Stimulated activated naive CD8-positive, alpha-beta T cell treated with anti-CD3 and anti-CD28 coated beads, Interleukin-15, amount 100 ng/mL, for 72 hours (primary cell): ENCODE results near the gene GPATCH1.

Experiments used
- ATAC-seq: fragments of 150-1000 bp; cut with Tn5 transposase; 2 replicates; pipeline ENCODE4 v1.10.0; 2021; ENCODE audit warnings: mild to moderate bottlenecking, moderate library complexity
- DNase-seq, 2 donors: peaks; one replicate each; pipeline ENCODE4 v3.0.0; 2021 to 2022
- H3K27ac Mint-ChIP-seq, 2 donors: one replicate each; pipeline ENCODE4 v1.8.0; 2022; ENCODE audit warnings: mild to moderate bottlenecking in 2 of 2, mixed read lengths in 2 of 2, moderate library complexity in 2 of 2
- H3K27me3 Mint-ChIP-seq: one replicate; pipeline ENCODE4 v1.8.0; 2022; ENCODE audit warnings: mixed read lengths
- H3K4me1 Mint-ChIP-seq: one replicate; pipeline ENCODE4 v1.8.0; 2022; ENCODE audit warnings: mild to moderate bottlenecking, mixed read lengths
- H3K4me3 Mint-ChIP-seq, 2 donors: one replicate each; pipeline ENCODE4 v1.8.0; 2022; ENCODE audit warnings: mild to moderate bottlenecking in 2 of 2, mixed read lengths in 2 of 2, moderate library complexity in 1 of 2
- H3K9me3 Mint-ChIP-seq, 2 donors: one replicate each; pipeline ENCODE4 v1.8.0; 2022; ENCODE audit warnings: mixed read lengths in 2 of 2

GPATCH1 gene

GRCh38 chr19:33054623-33055022 lies 26.4 kb upstream of the GPATCH1 start:
- no peaks in the 10 kb centered on the region for H3K4me1 Mint-ChIP-seq
- no peaks in the 10 kb centered on the region for H3K27me3 Mint-ChIP-seq
- no peak overlapping the region for H3K4me3 Mint-ChIP-seq
- DNase-seq, result no peak
- no peak for ATAC-seq
- H3K27ac Mint-ChIP-seq, result no peak overlapping the region
- H3K9me3 Mint-ChIP-seq, result no peaks in the 10 kb centered on the region

DNA sequence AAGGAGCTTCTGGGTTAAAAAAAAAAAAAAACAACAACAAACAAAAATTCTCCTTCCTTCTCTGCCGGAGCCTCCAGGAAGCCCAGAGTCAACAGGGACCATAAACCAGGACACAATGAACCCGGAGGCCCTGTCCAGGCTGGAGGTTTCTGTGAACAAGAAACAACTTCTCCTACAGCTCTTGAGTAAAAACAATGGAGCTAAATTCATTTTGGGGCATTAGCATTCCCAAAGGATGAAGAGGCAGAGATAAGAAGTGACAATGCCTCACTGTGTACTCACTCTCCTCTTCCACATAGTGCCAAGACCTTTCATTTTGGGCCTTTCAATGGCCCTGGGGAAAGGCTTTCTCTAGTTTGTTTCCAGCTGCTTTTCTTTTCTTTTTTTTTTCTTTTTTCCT lies 25.3 kb upstream of the GPATCH1 start:
- Mint-ChIP-seq H3K4me3 (no peak overlapping the region), H3K27me3 (peaks cover 6% of the 10 kb centered on the region), H3K9me3 (no peaks in the 10 kb centered on the region), H3K4me1 (no peaks in the 10 kb centered on the region), H3K27ac (no peak overlapping the region)
- ATAC-seq, result no peak
- no peak for DNase-seq

DNA sequence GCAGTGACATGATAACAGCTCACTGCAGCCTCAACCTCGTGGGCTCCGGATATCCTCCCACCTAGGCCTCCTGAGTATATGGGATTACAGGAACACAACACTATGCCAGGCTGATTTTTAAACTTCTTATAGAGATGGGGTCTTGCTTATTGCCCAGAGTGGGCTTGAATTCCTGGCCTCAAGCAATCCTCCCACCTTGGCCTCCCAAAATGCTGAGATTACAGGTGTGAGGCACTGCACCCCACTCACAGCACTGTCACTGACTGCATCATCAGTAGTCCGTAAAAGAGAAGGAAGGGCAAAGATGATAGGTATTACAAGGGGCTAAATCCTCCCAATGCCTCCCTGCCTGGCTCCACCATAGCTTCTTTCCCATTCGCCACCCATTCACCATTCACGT lies 20.4 kb upstream of the GPATCH1 start:
- Mint-ChIP-seq H3K4me3 (no peak overlapping the region), H3K27ac (no peak overlapping the region), H3K9me3 (no peaks in the 10 kb centered on the region), H3K27me3 (peaks cover 21% of the 10 kb centered on the region), H3K4me1 (peaks cover 11% of the 10 kb centered on the region)
- DNase-seq (no peak), ATAC-seq (no peak)

- Mint-ChIP-seq H3K4me3 (no peak overlapping the region), H3K9me3 (no peaks in the 10 kb centered on the region), H3K27ac (no peak overlapping the region), H3K4me1 (peaks cover 11% of the 10 kb centered on the region), H3K27me3 (peaks cover 32% of the 10 kb centered on the region)
- no peak for ATAC-seq
- no peak for DNase-seq
Measured at GRCh38 chr19:33062902-33063301, 18.1 kb upstream of the GPATCH1 start.

- peaks cover 11% of the 10 kb centered on the region for H3K4me1 Mint-ChIP-seq
- peaks cover 32% of the 10 kb centered on the region for H3K27me3 Mint-ChIP-seq
- ATAC-seq (no peak), DNase-seq (no peak)
- H3K4me3 Mint-ChIP-seq, result peak overlapping the region in 1 of 2 donors; percentile 39
- no peak overlapping the region for H3K27ac Mint-ChIP-seq
- H3K9me3 Mint-ChIP-seq, result no peaks in the 10 kb centered on the region
Measured at GRCh38 chr19:33063356-33063752, 17.6 kb upstream of the GPATCH1 start.

DNA sequence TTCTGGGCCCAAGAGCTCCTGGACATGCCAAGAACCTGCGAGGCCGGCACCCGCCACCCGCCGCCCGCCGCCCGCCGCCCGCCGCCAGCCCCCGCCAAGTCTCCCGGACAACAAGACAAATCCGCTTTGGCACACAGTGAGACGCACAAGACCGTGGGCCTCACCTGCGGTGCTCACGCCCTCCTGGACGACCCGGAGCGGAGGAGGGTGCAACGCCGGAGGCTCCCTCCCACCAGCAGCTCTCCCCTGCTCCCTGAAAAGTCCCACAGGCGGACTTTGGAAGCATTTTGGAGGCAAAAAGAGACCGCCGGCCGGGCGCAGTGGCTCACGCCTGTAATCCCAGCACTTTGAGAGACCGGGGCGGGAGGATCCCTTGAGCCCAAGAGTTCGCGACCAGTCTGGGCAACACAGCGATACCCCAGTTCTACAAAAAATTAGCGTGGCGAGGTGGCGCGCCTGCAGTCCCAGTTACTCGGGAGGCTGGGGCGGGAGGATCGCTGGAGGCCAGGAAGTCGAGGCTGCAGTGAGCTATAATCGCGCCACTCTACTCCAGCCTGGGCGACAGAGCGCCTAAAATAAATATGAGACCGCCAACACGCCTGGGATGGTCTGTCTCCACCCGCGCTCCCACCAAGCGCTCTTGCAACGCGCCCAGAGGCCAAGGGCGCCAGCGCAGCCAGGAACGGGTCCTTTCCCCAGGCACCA lies 17.1 kb upstream of the GPATCH1 start:
- no peak overlapping the region for H3K27ac Mint-ChIP-seq
- H3K4me1 Mint-ChIP-seq, result peaks cover 11% of the 10 kb centered on the region
- no peaks in the 10 kb centered on the region for H3K9me3 Mint-ChIP-seq
- peak overlapping the region; percentile 76 to 83 for H3K4me3 Mint-ChIP-seq
- no peak for ATAC-seq
- no peak for DNase-seq
- H3K27me3 Mint-ChIP-seq, result peaks cover 32% of the 10 kb centered on the region

DNA sequence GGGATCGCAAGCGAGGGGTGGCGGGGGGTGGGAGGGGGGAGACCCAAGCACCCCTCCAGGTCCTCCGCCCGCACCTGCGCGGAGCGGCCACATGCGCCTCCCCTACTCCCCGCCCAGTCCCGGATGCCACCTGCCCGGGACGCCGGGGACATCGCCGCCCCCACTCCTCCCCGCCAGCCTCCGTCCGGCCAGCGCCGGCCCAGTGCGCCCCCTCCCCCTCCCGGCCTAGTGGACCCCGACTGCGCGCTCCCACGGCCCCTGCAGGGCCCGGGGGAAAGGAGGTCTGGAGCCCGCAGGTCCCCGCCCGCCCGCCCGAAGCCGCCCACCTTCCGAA lies 16.6 kb upstream of the GPATCH1 start:
- peak; percentile 28 for DNase-seq

DNA sequence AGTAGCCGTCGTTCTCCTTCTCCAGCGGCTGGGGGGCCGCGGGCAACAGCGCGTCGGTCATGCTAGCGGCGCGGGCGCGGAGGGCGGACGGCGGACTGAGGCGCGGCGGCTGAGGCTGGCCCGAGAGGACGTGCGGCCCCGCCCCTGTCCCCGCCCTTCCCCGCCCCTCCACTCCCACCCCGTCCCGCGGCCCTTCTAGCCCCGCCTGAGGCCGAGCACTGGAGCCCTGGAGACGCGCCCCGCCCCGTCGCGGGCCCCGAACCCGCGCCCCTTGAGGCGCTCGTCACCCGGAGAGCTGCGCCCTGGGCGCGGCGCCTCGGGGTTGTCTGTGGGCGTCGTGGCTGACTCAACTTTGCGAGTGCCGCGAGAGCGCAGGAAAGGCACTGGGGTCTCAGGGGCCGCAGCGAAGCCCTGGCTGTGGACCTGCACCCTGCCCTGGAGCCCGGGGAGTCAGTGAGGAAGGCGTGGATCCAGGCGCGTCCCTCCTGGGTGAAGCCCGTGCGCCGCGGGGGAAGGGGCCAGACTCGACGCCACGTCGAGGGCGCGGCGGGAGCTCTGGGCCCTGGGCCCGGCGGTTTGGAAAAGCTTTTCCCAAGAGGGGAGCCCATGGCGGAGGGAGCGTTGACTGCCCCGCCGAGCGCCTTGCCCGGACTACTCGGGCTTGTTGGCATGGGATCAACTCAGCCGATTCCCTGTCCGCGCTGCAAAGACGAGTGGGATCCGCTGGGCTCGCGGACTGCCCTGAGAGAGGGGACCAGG lies 16.0 kb upstream of the GPATCH1 start, which contains the start of gene RHPN2:
RHPN2 (minus strand) TSS at position 97 of the 759 bp plus-strand sequence; CDS start at position 61, 36 bp downstream.
- Mint-ChIP-seq H3K27me3 (peaks cover 32% of the 10 kb centered on the region), H3K4me3 (peak within 1 kb of the TSS; percentile 76 to 83), H3K27ac (no peak within 1 kb of the TSS), H3K9me3 (no peaks in the 10 kb centered on the region), H3K4me1 (peaks cover 11% of the 10 kb centered on the region)
- ATAC-seq (peak; percentile 86), DNase-seq (peak; percentile 59 to 68)

More for the DNA sequence above, 16.6 kb upstream of the GPATCH1 start:
- no peak overlapping the region for H3K27ac Mint-ChIP-seq
- peak overlapping the region; percentile 76 to 83 for H3K4me3 Mint-ChIP-seq
- no peaks in the 10 kb centered on the region for H3K9me3 Mint-ChIP-seq
- peak; percentile 80 for ATAC-seq
- H3K4me1 Mint-ChIP-seq, result peaks cover 11% of the 10 kb centered on the region
- peaks cover 32% of the 10 kb centered on the region for H3K27me3 Mint-ChIP-seq

DNA sequence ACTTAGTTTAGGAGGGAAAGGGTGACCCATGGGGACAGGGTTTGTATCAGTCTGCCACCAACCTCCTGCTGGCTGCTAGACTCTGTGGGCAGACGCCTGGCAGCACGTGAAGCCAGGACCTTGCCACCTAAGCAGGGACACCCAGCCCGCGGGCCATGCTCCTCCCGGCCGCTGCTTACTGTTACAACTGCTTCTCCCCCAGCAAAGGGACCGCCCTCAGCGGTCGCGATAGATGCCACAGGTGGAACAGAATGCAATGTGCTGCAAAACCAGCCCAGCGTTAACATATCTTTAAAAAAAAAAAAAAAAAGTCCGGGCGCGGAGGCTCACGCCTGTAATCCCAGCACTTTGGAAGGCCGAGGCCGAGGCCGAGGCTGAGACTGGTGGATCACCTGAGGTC lies 14.4 kb upstream of the GPATCH1 start:
- ATAC-seq (no peak), DNase-seq (no peak)
- no peak overlapping the region for H3K27ac Mint-ChIP-seq
- H3K4me3 Mint-ChIP-seq, result peak overlapping the region in 1 of 2 donors; percentile 52
- H3K4me1 Mint-ChIP-seq, result peaks cover 11% of the 10 kb centered on the region
- H3K27me3 Mint-ChIP-seq, result peaks cover 25% of the 10 kb centered on the region
- no peaks in the 10 kb centered on the region for H3K9me3 Mint-ChIP-seq

DNA sequence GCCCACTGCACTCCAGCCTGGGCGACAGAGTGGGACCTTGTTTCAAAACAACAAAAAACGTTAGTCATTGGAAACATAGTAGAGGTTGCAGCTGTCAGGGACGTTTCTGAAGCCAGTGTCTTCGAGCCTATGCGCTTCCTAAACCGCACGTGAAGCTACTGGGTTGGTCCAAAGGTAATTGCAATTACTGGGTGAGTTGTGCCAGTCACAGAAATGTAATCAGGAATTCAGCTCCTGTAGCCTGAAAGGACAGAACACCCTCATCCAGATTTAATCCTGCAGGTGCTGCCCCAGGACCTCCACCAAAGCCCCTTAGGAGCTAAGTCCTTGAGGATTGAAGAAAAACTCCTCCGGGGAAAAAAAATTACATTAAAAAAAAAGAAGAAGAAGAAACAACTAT lies 13.9 kb upstream of the GPATCH1 start:
- Mint-ChIP-seq H3K27me3 (peaks cover 25% of the 10 kb centered on the region), H3K9me3 (no peaks in the 10 kb centered on the region), H3K27ac (no peak overlapping the region), H3K4me3 (no peak overlapping the region), H3K4me1 (peaks cover 11% of the 10 kb centered on the region)
- no peak for ATAC-seq
- no peak for DNase-seq

GRCh38 chr19:33071887-33072286 lies 9.1 kb upstream of the GPATCH1 start:
- peak overlapping the region; percentile 63 to 69 for H3K27ac Mint-ChIP-seq
- no peaks in the 10 kb centered on the region for H3K9me3 Mint-ChIP-seq
- no peak for ATAC-seq
- DNase-seq, result no peak
- H3K4me1 Mint-ChIP-seq, result no peaks in the 10 kb centered on the region
- no peaks in the 10 kb centered on the region for H3K27me3 Mint-ChIP-seq
- no peak overlapping the region for H3K4me3 Mint-ChIP-seq

- Mint-ChIP-seq H3K27me3 (no peaks in the 10 kb centered on the region), H3K27ac (no peak overlapping the region), H3K4me3 (no peak overlapping the region), H3K4me1 (peaks cover 8% of the 10 kb centered on the region), H3K9me3 (no peaks in the 10 kb centered on the region)
- no peak for ATAC-seq
- DNase-seq, result no peak
Measured at GRCh38 chr19:33075519-33075918, 5.5 kb upstream of the GPATCH1 start.

GRCh38 chr19:33085570-33086128 lies 4.7 kb downstream of the GPATCH1 start:
- H3K4me3 Mint-ChIP-seq, result no peak overlapping the region
- no peak for DNase-seq
- no peaks in the 10 kb centered on the region for H3K27me3 Mint-ChIP-seq
- peak overlapping the region in 1 of 2 donors; percentile 67 for H3K27ac Mint-ChIP-seq
- no peak for ATAC-seq
- H3K4me1 Mint-ChIP-seq, result peaks cover 25% of the 10 kb centered on the region
- no peaks in the 10 kb centered on the region for H3K9me3 Mint-ChIP-seq

DNA sequence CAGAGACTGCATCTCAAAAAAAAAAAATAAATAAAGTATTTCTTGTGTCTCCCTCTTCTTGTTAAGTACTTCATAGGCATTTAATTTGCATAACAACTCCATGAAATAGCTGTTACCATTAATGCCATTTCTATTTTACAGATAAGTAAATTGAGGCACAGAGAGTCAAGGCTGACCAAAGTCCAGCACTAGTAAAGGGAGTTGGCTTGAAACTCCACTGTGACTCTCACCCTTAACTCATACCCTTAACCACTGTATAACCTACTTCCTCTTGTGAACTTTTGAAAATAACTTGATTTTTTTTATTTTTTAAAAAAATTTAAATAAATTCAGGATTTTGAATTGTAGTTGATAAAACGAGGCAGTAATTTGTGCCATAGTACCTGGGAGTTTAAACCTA lies 6.0 kb downstream of the GPATCH1 start:
- ATAC-seq, result no peak
- H3K9me3 Mint-ChIP-seq, result no peaks in the 10 kb centered on the region
- DNase-seq, result no peak
- no peak overlapping the region for H3K4me3 Mint-ChIP-seq
- peaks cover 12% of the 10 kb centered on the region for H3K4me1 Mint-ChIP-seq
- no peak overlapping the region for H3K27ac Mint-ChIP-seq
- no peaks in the 10 kb centered on the region for H3K27me3 Mint-ChIP-seq

- Mint-ChIP-seq H3K4me3 (no peak overlapping the region), H3K27ac (no peak overlapping the region), H3K4me1 (peaks cover 5% of the 10 kb centered on the region), H3K27me3 (no peaks in the 10 kb centered on the region), H3K9me3 (no peaks in the 10 kb centered on the region)
- DNase-seq, result no peak
- no peak for ATAC-seq
Measured at GRCh38 chr19:33089010-33089409, 8.0 kb downstream of the GPATCH1 start.

DNA sequence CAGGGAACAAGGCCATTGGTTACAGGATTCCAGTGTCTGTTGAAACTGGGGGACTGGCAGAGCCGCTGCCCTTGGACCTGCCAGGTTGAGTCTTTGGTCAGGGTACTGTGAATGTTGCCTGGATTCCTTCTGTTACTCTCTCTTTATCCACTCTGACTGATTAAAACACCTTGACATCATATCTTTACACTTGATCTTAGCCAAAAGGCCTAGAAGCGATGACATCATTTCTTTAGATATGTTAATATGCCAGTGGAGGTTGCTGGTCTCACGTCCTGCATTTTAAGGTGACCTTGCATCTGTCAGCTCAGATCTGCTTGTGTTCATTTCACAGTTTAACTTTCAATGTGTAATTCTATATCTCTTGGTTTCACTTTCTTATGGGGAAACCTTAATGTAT lies 9.2 kb downstream of the GPATCH1 start:
- no peaks in the 10 kb centered on the region for H3K27me3 Mint-ChIP-seq
- no peak for DNase-seq
- peaks cover 5% of the 10 kb centered on the region for H3K4me1 Mint-ChIP-seq
- H3K27ac Mint-ChIP-seq, result no peak overlapping the region
- no peak for ATAC-seq
- H3K9me3 Mint-ChIP-seq, result no peaks in the 10 kb centered on the region
- no peak overlapping the region for H3K4me3 Mint-ChIP-seq
